ENCODE data around the gene HAUS6. TPM values are rescaled to one million over a fixed set of nuclear protein-coding genes. Genes with fewer than 3 reads are reported as not detected.

The HAUS6 gene
- total RNA-seq, 4 donors from 2014 or later: 5.6 to 13.7 (median 10.6) TPM

DNA sequence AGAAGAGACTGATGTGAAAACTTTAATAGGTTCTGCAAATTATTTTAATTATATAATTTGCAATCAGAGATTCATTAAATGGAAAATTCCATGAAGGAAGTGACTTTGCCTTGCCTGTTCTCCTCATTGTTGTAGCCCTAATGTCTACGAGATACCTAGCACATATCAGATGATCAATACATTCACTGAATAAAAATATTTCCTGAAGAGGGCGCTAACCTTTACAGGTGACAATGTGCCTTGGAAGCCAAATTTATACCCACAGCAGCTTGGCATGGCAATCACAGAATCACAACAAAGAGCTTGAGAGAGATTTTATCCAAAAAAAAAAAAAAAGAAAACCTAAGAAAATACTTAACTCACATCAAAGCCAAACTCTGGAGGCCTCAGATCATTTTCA lies 17.4 kb downstream of the HAUS6 start:
- TF ChIP-seq EP300 (IDR thresholded peaks at IDR 0.05): no peak
- TF ChIP-seq, protein P1, sequence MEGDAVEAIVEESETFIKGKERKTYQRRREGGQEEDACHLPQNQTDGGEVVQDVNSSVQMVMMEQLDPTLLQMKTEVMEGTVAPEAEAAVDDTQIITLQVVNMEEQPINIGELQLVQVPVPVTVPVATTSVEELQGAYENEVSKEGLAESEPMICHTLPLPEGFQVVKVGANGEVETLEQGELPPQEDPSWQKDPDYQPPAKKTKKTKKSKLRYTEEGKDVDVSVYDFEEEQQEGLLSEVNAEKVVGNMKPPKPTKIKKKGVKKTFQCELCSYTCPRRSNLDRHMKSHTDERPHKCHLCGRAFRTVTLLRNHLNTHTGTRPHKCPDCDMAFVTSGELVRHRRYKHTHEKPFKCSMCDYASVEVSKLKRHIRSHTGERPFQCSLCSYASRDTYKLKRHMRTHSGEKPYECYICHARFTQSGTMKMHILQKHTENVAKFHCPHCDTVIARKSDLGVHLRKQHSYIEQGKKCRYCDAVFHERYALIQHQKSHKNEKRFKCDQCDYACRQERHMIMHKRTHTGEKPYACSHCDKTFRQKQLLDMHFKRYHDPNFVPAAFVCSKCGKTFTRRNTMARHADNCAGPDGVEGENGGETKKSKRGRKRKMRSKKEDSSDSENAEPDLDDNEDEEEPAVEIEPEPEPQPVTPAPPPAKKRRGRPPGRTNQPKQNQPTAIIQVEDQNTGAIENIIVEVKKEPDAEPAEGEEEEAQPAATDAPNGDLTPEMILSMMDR (IDR thresholded peaks at IDR 0.05): peak in 1 of 2 donors; percentile 24
- TF ChIP-seq POLR2A (IDR thresholded peaks at IDR 0.05): no peak
- 43% methylated on average over 2 of the region's 2 CpGs for WGBS

DNA sequence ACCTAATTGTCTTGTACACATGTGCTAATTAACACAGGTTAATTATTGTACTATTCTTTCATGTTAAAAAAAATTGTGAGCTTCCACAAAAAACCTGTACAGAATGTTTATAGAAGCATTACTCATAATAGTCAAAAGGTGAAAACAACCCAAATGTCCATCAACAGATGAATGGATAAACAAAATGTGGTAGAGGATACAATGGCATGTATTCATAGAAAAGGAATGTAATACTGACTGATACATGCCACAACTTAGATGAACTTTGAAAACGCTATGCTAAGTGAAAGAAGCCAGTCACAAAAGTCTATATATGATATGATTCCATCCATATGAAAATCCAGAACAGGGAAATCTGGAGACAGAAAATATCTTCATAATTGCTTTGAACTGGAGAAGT lies 27.9 kb downstream of the HAUS6 start:
- H3K27me3 ChIP-seq: no peaks in the 10 kb centered on the region

More for the DNA sequence above, 17.4 kb downstream of the HAUS6 start:
- Histone ChIP-seq H3K27ac (no peak overlapping the region), H3K9me3 (no peaks in the 10 kb centered on the region), H3K4me1 (no peaks in the 10 kb centered on the region), H3K36me3 (peaks cover 72% of the 10 kb centered on the region), H3K27me3 (no peaks in the 10 kb centered on the region), H3K4me3 (no peak overlapping the region)
- DNase-seq (ENCODE audit: low spot score in 2 of 2): no peak

DNA sequence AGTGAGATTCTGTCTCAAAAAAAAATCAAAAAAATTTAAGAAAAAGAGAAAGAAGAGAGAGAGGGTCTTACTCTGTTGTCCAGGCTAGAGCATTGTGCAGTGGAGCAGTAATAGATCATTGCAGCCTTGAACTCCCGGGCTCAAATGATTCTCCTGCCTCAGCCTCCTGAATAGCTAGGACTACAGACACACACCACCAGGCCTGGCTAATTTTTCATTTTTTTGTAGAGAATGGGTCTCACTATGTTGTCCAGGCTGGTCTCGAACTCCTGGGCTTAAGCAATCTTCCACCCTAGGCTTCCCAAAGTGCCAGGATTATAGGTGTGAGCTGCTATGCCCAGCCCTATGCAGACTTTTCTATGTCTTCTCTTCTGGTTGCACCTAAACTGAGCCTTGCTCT lies 28.5 kb downstream of the HAUS6 start:
- Histone ChIP-seq H3K27ac (no peak overlapping the region), H3K4me1 (no peaks in the 10 kb centered on the region), H3K27me3 (no peaks in the 10 kb centered on the region), H3K9me3 (no peaks in the 10 kb centered on the region), H3K4me3 (no peak overlapping the region), H3K36me3 (peaks cover 78% of the 10 kb centered on the region)
- TF ChIP-seq EP300 (IDR thresholded peaks at IDR 0.05) (no peak), POLR2AphosphoS5 (IDR thresholded peaks at IDR 0.05) (no peak), POLR2A (IDR thresholded peaks at IDR 0.05) (no peak)
- TF ChIP-seq, protein P1 (IDR thresholded peaks at IDR 0.05): no peak
- no peak for DNase-seq (ENCODE audit: low spot score in 2 of 2)
- WGBS: 92% methylated on average over 2 of the region's 2 CpGs

More for the DNA sequence above, 27.9 kb downstream of the HAUS6 start:
- TF ChIP-seq, protein P1 (IDR thresholded peaks at IDR 0.05): no peak
- TF ChIP-seq POLR2A (IDR thresholded peaks at IDR 0.05) (no peak), EP300 (IDR thresholded peaks at IDR 0.05) (no peak), POLR2AphosphoS5 (IDR thresholded peaks at IDR 0.05) (no peak)
- DNase-seq (ENCODE audit: low spot score in 2 of 2): no peak
- Histone ChIP-seq H3K36me3 (peaks cover 77% of the 10 kb centered on the region), H3K27ac (no peak overlapping the region), H3K4me1 (no peaks in the 10 kb centered on the region), H3K4me3 (no peak overlapping the region), H3K9me3 (no peaks in the 10 kb centered on the region)
- WGBS: 58% methylated on average over 1 of the region's 1 CpG

DNA sequence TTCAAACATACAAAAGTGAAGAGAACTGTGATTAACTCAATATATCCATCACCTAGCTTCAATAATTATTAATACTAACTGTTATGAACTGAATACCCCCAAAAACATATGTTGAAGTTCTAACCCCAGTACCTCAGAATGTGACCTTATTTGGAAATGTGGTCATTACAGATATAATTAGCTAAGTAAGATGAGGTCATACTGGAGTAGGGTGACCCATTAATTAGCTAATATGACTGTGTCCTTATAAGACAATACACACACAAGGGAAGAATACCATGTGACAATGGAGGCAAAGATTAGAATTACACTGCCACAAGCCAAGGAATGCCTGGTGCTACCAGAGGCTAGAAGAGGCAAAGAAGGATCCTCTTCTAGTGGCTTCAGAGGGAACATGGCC lies 45.7 kb downstream of the HAUS6 start:
- Histone ChIP-seq H3K9me3 (no peaks in the 10 kb centered on the region), H3K4me3 (no peak overlapping the region), H3K27me3 (no peaks in the 10 kb centered on the region), H3K4me1 (peaks cover 13% of the 10 kb centered on the region), H3K27ac (no peak overlapping the region), H3K36me3 (peaks cover 35% of the 10 kb centered on the region)
- no peak for TF ChIP-seq POLR2AphosphoS5 (IDR thresholded peaks at IDR 0.05)
- TF ChIP-seq POLR2A (IDR thresholded peaks at IDR 0.05): no peak
- no peak for TF ChIP-seq EP300 (IDR thresholded peaks at IDR 0.05)
- TF ChIP-seq, protein P1 (IDR thresholded peaks at IDR 0.05): no peak
- DNase-seq (ENCODE audit: low spot score in 2 of 2): no peak

DNA sequence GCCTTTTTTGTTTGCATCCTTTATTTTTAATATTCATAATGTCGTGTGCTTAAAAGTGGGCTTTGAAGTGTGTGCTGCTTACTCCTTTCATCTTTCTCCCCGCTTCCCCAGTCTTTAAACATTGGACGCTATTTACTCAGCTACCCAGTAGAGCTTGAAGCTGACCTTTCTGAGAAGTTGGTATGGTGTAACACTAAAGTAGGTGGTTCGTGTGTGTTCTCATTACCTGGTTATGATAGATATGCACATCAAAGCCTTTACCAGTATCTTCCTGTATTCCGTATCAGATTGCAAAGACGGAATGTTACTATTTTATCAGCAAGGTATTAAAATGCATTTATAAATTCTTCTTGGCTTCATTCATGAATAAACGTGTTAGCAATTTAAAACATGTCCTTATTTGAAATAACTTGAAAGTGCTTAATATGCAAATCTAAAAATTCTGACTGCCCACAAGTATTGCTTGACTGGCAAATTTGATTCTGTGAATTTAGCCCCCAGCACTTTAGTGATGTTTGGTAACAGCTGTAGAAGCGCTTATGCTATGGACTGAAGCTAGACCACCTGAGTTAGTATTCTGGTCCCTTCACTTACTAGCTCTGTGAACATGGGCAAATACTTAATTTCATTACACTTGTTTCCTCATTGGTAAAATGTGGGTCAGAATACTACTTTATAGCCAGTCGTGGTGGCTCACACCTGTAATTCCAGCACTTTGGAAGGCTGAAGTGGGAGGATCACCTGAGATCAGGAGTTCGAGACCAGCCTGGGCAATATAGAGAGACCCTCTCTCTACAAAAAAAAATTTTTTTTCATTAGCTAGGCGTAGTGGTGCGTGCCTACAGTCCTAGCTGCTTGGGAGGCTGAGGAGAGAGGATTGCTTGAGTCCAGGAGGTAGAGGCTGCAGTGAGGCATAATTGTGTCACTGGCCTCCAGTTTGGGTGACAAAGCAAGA lies 51.8 kb downstream of the HAUS6 start:
- 53% methylated on average over 12 of the region's 12 CpGs for WGBS
- peak overlapping the region; percentile 97 for H3K4me3 ChIP-seq
- no peaks in the 10 kb centered on the region for H3K27me3 ChIP-seq
- no peaks in the 10 kb centered on the region for H3K9me3 ChIP-seq
- no peak for DNase-seq (ENCODE audit: low spot score in 2 of 2)
- H3K36me3 ChIP-seq: no peaks in the 10 kb centered on the region
- peaks cover 44% of the 10 kb centered on the region for H3K4me1 ChIP-seq
- TF ChIP-seq, protein P1 (IDR thresholded peaks at IDR 0.05): no peak
- TF ChIP-seq EP300 (IDR thresholded peaks at IDR 0.05) (no peak), POLR2AphosphoS5 (IDR thresholded peaks at IDR 0.05) (no peak), POLR2A (IDR thresholded peaks at IDR 0.05) (no peak)
- no peak overlapping the region for H3K27ac ChIP-seq
